SKM-1 treated with dmso at 0.1 percent for 144 hours (cell line): ENCODE results near the gene RBL1.
A peak's percentile ranks its signal among the peaks of the same experiment; 100 is the strongest.
"Not testable (repeated sequence)": the region's sequence is repeated elsewhere in the genome, so short reads cannot be mapped to it uniquely, and the experiment has no call there.

Experiments used
- DNase-seq: peaks from one replicate; lab custom pipeline; 2025; ENCODE audit not compliant: unreplicated experiment; lab: John Stamatoyannopoulos, UW

The RBL1 gene

GRCh38 chr20:36997121-36997520 is 98.7 kb downstream of the RBL1 start:
- DNase-seq, result no peak

- not testable (repeated sequence) for DNase-seq
Observed at GRCh38 chr20:36994221-36994620, 101.6 kb downstream of the RBL1 start.

GRCh38 chr20:36992802-36993334 is 102.9 kb downstream of the RBL1 start:
- no peak for DNase-seq

- DNase-seq, result no peak
Observed at GRCh38 chr20:36991703-36992102, 104.1 kb downstream of the RBL1 start.

GRCh38 chr20:36989797-36990196 is 106.0 kb downstream of the RBL1 start:
- DNase-seq, result peak; percentile 59

- DNase-seq, result peak; percentile 5
Observed at GRCh38 chr20:36988494-36988966, 107.3 kb downstream of the RBL1 start.

- no peak for DNase-seq
Observed at GRCh38 chr20:36984257-36984638, 111.5 kb downstream of the RBL1 start.

- DNase-seq, result no peak
Observed at GRCh38 chr20:36975099-36975818, 120.5 kb downstream of the RBL1 start.

GRCh38 chr20:36974660-36975059 is 121.1 kb downstream of the RBL1 start:
- DNase-seq, result no peak

GRCh38 chr20:36971103-36971502 is 124.7 kb downstream of the RBL1 start:
- DNase-seq, result no peak

GRCh38 chr20:36969478-36970186 is 126.2 kb downstream of the RBL1 start:
- no peak for DNase-seq

- no peak for DNase-seq
Observed at GRCh38 chr20:36969051-36969450, 126.7 kb downstream of the RBL1 start.

GRCh38 chr20:36967636-36968035 is 128.2 kb downstream of the RBL1 start:
- no peak for DNase-seq

GRCh38 chr20:36966965-36967364 is 128.8 kb downstream of the RBL1 start:
- not testable (repeated sequence) for DNase-seq

- DNase-seq, result not testable (repeated sequence)
Observed at GRCh38 chr20:36962354-36962941, 133.3 kb downstream of the RBL1 start.

GRCh38 chr20:36959242-36959641 is 136.6 kb downstream of the RBL1 start:
- no peak for DNase-seq

- DNase-seq, result peak; percentile 99
Observed at GRCh38 chr20:36957875-36958667, 137.7 kb downstream of the RBL1 start.

GRCh38 chr20:36956674-36957073 is 139.1 kb downstream of the RBL1 start:
- DNase-seq, result no peak

- DNase-seq, result no peak
Observed at GRCh38 chr20:36956016-36956415, 139.8 kb downstream of the RBL1 start.

- no peak for DNase-seq
Observed at GRCh38 chr20:36951979-36952738, 143.6 kb downstream of the RBL1 start.
